ENCODE data around the gene PCDHB8.
"Not testable (repeated sequence)": the region's sequence is repeated elsewhere in the genome, so short reads cannot be mapped to it uniquely, and the experiment has no call there.

PCDHB8 gene

GRCh38 chr5:141184117-141184855 is 6.7 kb downstream of the PCDHB8 start:
- DNase-seq = not testable (repeated sequence)

GRCh38 chr5:141186897-141187512 is 9.4 kb downstream of the PCDHB8 start, which contains the start of gene PCDHB9:
Gene PCDHB9 (plus strand): TSS chr5:141187161. CDS start chr5:141187319, 158 bp downstream.
- peak in 1 of 2 donors; percentile 36 for DNase-seq

GRCh38 chr5:141188682-141189081 is 11.1 kb downstream of the PCDHB8 start:
- not testable (repeated sequence) for DNase-seq

- not testable (repeated sequence) for DNase-seq
These were observed 11.5 kb downstream of the PCDHB8 start for GRCh38 chr5:141189131-141189530.

GRCh38 chr5:141192110-141192725 is 14.6 kb downstream of the PCDHB8 start, which contains the start of gene PCDHB10:
Gene PCDHB10 (plus strand): TSS chr5:141192353. CDS start chr5:141192553, 200 bp downstream.
- peak in 1 of 2 donors; percentile 14 for DNase-seq

- not testable (repeated sequence) for DNase-seq
These were observed 16.7 kb downstream of the PCDHB8 start for GRCh38 chr5:141194332-141194731.

GRCh38 chr5:141196363-141196762 is 18.8 kb downstream of the PCDHB8 start:
- DNase-seq = no peak

- no peak for DNase-seq
These were observed 22.0 kb downstream of the PCDHB8 start, which contains the start of gene PCDHB11 for GRCh38 chr5:141199359-141200235. Gene PCDHB11 (plus strand): TSS chr5:141199627. CDS start chr5:141199775, 148 bp downstream.

GRCh38 chr5:141201126-141201525 is 23.5 kb downstream of the PCDHB8 start:
- not testable (repeated sequence) for DNase-seq

- DNase-seq = not testable (repeated sequence)
These were observed 24.1 kb downstream of the PCDHB8 start for GRCh38 chr5:141201646-141202045.

GRCh38 chr5:141208478-141208877 is 30.9 kb downstream of the PCDHB8 start, which contains the start of gene PCDHB12:
Gene PCDHB12 (plus strand): TSS chr5:141208719. CDS start chr5:141208908, 189 bp downstream.
- DNase-seq = no peak

GRCh38 chr5:141210281-141210680 is 32.7 kb downstream of the PCDHB8 start:
- DNase-seq = not testable (repeated sequence)

GRCh38 chr5:141210849-141211248 is 33.3 kb downstream of the PCDHB8 start:
- DNase-seq = not testable (repeated sequence)

GRCh38 chr5:141213656-141214339 is 36.2 kb downstream of the PCDHB8 start, which contains the start of gene PCDHB13:
Gene PCDHB13 (plus strand): TSS chr5:141213919. CDS start chr5:141214124, 205 bp downstream.
- peak in 1 of 2 donors; percentile 13 for DNase-seq

- DNase-seq = not testable (repeated sequence)
These were observed 37.0 kb downstream of the PCDHB8 start for GRCh38 chr5:141214583-141214982.

GRCh38 chr5:141215504-141215903 is 37.9 kb downstream of the PCDHB8 start:
- DNase-seq = not testable (repeated sequence)

GRCh38 chr5:141216035-141216434 is 38.4 kb downstream of the PCDHB8 start:
- not testable (repeated sequence) for DNase-seq

- DNase-seq = peak in 1 of 2 donors; percentile 4
These were observed 45.7 kb downstream of the PCDHB8 start, which contains the start of gene PCDHB14 for GRCh38 chr5:141223112-141223783. Gene PCDHB14 (plus strand): TSS chr5:141223343. CDS start chr5:141223506, 163 bp downstream.

- DNase-seq = not testable (repeated sequence)
These were observed 47.3 kb downstream of the PCDHB8 start for GRCh38 chr5:141224844-141225243.

- not testable (repeated sequence) for DNase-seq
These were observed 47.8 kb downstream of the PCDHB8 start for GRCh38 chr5:141225421-141225820.
